Aorta (tissue), 5 donors: ENCODE data around the gene FBXO7. TPM values are rescaled to one million over a fixed set of nuclear protein-coding genes. Genes with fewer than 3 reads are reported as not detected.
"Not testable (repeated sequence)": the region's sequence is repeated elsewhere in the genome, so short reads cannot be mapped to it uniquely, and the experiment has no call there.

ENCODE experiments used
- ATAC-seq: fragments of 200-7000 bp; cut with Tn5 transposase; one replicate; pipeline ENCODE4 v1.9.1; 2022; ENCODE audit warnings: moderate library complexity; ENCODE audit not compliant: low FRiP score
- DNase-seq, 2 donors: peaks; one replicate each; pipeline ENCODE4 v3.0.0-alpha.2; 2020
- H3K27ac ChIP-seq, 2 donors: one replicate each; pipeline ENCODE4 v1.5.1; 2013; ENCODE audit warnings: low read length in 2 of 2, mild to moderate bottlenecking in 2 of 2, moderate library complexity in 2 of 2, control low read depth in 1 of 2, inconsistent platforms in 1 of 2, low read depth in 1 of 2
- H3K27me3 ChIP-seq, 2 donors: one replicate each; pipeline ENCODE4 v1.6.1; 2013; ENCODE audit warnings: control low read depth in 1 of 2, low read length in 1 of 2, mild to moderate bottlenecking in 1 of 2, moderate library complexity in 1 of 2; ENCODE audit not compliant: insufficient read depth in 2 of 2, control insufficient read depth in 1 of 2
- H3K36me3 ChIP-seq, 2 donors: one replicate each; pipeline ENCODE4 v1.6.1; 2013; ENCODE audit warnings: control low read depth in 1 of 2, low read length in 1 of 2, mild to moderate bottlenecking in 1 of 2; ENCODE audit not compliant: insufficient read depth in 2 of 2, control insufficient read depth in 1 of 2
- H3K4me1 ChIP-seq, 2 donors: one replicate each; pipeline ENCODE4 v1.6.1; 2013; ENCODE audit warnings: low read length in 2 of 2, control low read depth in 1 of 2, mild to moderate bottlenecking in 1 of 2, moderate library complexity in 1 of 2; ENCODE audit not compliant: insufficient read depth in 2 of 2, control insufficient read depth in 1 of 2
- H3K4me3 ChIP-seq, 2 donors: one replicate each; pipeline ENCODE4 v1.5.1; 2013; ENCODE audit warnings: low read length in 2 of 2, control low read depth in 1 of 2, mild to moderate bottlenecking in 1 of 2
- H3K9me3 ChIP-seq: one replicate; pipeline ENCODE4 v1.6.1; 2013; ENCODE audit warnings: mild to moderate bottlenecking, low read length; ENCODE audit not compliant: control insufficient read depth
- WGBS, 2 donors: extraction: QIAGEN DNeasy Blood & Tissue Kit; methylation state at CpG; one replicate each; pipeline ENCODE4 v1.1.7; 2013; 5-methylcytosine and 5-hydroxymethylcytosine counted together
- intact Hi-C, 2 donors: fragments of 100-400 bp; cut with DNase I; formaldehyde crosslinking; loops; one replicate each; pipeline versions ENCODE4 v1.14.2 to v1.15.0; 2022
- polyA plus RNA-seq, 2 donors: library from polyadenylated mRNA; stranded (reverse); fragments of 200-250 nt; gene quantifications; one replicate each; pipeline ENCODE4 v1.2.3, GENCODE V29; 2013
- total RNA-seq, 2 donors: library from RNA; stranded (reverse); fragmentation: NEBNext Ultra II Directional; extraction: Animal tissue kit (Norgen Biotek cat#: 25700); gene quantifications; one replicate each; pipeline ENCODE4 v1.2.1, GENCODE V29; 2021
- donor health status: healthy with polysubstance abuse.
- donor health status: Bipolar disorder and iron deficiency.
- donor health status: DM: no; HTN: no; CAD: no.
- donor health status: DM: no; HTN: no; CAD: no.
- donor health status: DM: yes; HTN: yes; CAD: no.

Gene FBXO7
- total and polyA plus RNA-seq, 4 donors: 64.4 to 76.6 (median 72.5) TPM

DNA sequence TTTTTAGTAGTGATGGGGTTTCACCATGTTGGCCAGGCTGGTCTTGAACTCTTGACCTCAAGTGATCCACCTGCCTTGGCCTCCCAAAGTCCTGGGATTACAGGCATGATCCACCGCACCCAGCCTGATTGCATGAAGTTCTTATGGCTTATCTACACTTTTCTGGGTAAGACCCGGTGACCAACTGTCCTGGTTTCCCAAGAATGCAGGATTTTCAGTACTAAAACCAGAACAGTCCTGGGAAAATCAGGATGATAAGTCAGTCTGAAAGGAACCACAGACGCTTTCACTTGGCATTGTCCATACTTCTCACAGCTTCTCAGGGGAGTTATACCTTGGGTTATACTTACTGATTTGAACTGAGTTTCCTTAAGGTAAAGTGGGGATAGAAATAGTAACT lies 8.9 kb upstream of the FBXO7 start:
- intact Hi-C loops: no loop called here
- WGBS, 2 donors: 57 to 66% methylated on average over 3 of the region's 3 CpGs
- Histone ChIP-seq H3K4me1 (no peaks in the 10 kb centered on the region), H3K27ac (no peak overlapping the region), H3K27me3 (no peaks in the 10 kb centered on the region), H3K9me3 (no peaks in the 10 kb centered on the region), H3K4me3 (no peak overlapping the region), H3K36me3 (no peaks in the 10 kb centered on the region)
- no peak for ATAC-seq
- no peak for DNase-seq

DNA sequence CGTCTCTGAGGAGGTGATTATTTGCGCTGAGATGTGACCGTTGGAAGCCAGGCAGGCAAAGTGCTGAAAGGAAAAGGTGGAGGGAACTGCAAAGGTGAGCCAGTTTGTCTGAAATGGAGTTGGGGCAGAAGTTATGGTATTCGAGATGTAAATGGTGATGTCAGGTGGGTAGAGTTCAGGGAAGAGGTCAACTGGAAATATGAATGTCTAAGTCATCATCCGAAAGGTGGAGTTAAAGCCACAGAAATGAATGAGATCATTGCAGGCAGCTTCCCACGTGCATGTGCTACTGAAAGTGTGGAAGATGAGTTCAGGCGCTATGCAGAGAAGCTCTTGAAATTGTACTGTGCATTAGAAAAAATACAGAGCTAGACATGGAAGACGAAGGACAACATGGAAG lies 8.1 kb upstream of the FBXO7 start:
- 78 to 81% methylated on average over 8 of the region's 8 CpGs for WGBS, 2 donors
- ATAC-seq (no peak), DNase-seq (no peak)
- intact Hi-C loops: no loop called here
- Histone ChIP-seq H3K4me1 (no peaks in the 10 kb centered on the region), H3K4me3 (no peak overlapping the region), H3K27me3 (no peaks in the 10 kb centered on the region), H3K27ac (no peak overlapping the region), H3K9me3 (no peaks in the 10 kb centered on the region), H3K36me3 (no peaks in the 10 kb centered on the region)

DNA sequence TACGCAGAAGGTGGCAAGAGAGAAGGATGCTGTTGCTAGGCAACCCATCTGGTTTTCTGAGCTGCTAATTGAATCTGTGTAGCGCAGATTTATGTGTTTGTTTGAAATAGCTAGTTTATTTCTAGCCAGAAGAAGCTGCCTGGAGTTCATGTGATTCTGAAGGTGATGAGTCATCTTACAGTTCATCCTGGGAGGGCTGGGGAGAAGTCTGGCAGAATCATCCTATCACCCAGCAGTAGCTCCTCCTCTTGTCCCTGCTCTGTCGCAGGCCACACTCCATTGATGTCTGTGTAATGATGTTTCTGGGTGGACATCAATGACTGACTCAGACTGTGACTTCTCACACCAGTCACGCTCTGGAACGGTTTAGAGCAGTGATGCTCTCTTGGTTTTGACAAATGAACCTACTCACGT lies 4.8 kb upstream of the FBXO7 start:
- no peaks in the 10 kb centered on the region for H3K4me1 ChIP-seq
- H3K9me3 ChIP-seq: no peaks in the 10 kb centered on the region
- no peak overlapping the region for H3K4me3 ChIP-seq
- no peaks in the 10 kb centered on the region for H3K27me3 ChIP-seq
- no peak overlapping the region for H3K27ac ChIP-seq
- H3K36me3 ChIP-seq: no peaks in the 10 kb centered on the region
- intact Hi-C loops: loop anchor here (5.0 to 10.0 kb wide), 2 partner anchors 493 to 495 kb away; no protein-coding TSS in a partner anchor
- ATAC-seq: no peak
- WGBS, 2 donors: 8 to 25% methylated on average over 6 of the region's 6 CpGs
- DNase-seq: no peak

DNA sequence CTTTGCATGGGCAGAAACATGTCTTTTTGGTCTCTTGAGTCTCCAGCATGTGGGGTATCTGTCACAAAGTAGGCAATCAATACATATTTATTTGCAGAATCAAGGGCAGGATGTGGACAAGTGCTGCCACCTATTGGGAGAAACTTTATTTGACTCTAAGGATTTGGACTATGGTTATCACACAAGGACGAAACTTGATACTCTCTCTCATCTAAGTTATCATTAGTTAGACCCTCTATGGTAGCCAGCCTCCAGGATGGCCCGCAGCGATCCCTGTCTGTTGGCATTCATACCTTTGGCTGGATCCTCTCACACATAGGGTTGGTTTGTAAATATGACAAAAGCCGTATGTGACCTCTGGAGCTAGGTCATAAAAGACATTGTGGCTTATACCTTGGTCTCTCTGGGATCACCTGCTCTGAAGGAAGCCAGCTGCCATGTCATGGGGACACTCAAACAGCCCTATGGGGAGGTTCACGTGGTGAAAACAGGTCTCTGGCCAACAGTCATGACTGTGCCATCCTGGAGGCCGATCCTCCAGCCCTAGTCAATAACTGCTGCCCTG lies 1.1 kb upstream of the FBXO7 start:
- DNase-seq (no peak), ATAC-seq (peak; percentile 40)
- H3K4me1 ChIP-seq: no peaks in the 10 kb centered on the region
- intact Hi-C loops: loop anchor here (5.0 to 10.0 kb wide), 2 partner anchors 496 to 499 kb away; no protein-coding TSS in a partner anchor
- H3K36me3 ChIP-seq: no peaks in the 10 kb centered on the region
- H3K27ac ChIP-seq: peak overlapping the region in 1 of 2 donors; percentile 66
- no peak overlapping the region for H3K4me3 ChIP-seq
- H3K27me3 ChIP-seq: no peaks in the 10 kb centered on the region
- H3K9me3 ChIP-seq: no peaks in the 10 kb centered on the region
- 36 to 44% methylated on average over 6 of the region's 6 CpGs for WGBS, 2 donors

DNA sequence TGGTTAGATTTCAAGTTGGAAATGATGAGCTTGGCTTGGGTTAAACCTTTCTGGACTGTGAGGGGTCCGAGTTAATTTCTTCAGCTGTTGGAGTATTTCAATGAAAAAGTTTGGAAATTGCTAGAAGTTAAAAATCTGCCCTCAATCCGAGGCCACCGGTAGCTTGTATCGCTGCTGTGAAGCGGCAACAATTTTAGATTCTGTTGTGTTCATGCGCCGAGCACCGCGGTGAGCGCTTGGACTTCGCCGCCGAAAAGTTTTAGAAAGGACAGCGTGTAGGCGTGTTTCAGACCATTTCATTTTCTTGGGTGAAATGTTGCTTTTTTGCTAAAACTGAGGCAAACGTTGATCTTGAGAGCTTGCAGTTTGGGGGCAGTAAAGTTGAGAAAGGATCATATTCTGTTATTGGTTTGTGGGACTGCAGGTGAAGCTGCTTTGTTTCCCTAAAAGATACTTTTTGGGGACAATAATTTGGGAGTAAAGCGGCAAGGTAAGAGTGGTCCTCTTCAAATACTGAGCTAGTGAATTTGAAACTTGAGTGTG lies 928 bp downstream of the FBXO7 start:
- no peaks in the 10 kb centered on the region for H3K36me3 ChIP-seq
- ATAC-seq (peak; percentile 61), DNase-seq (peak; percentile 56 to 76)
- intact Hi-C loops: loop anchor here in 1 of 2 donors (2.0 to 10.0 kb wide), 2 partner anchors 63 to 501 kb away; partner anchors contain the start of gene RTCB
- H3K4me1 ChIP-seq: no peaks in the 10 kb centered on the region
- H3K4me3 ChIP-seq: peak overlapping the region; percentile 54 to 94
- H3K27ac ChIP-seq: peak overlapping the region; percentile 49 to 98
- WGBS, 2 donors: 1% methylated on average over 17 of the region's 17 CpGs
- H3K9me3 ChIP-seq: no peaks in the 10 kb centered on the region
- H3K27me3 ChIP-seq: no peaks in the 10 kb centered on the region

DNA sequence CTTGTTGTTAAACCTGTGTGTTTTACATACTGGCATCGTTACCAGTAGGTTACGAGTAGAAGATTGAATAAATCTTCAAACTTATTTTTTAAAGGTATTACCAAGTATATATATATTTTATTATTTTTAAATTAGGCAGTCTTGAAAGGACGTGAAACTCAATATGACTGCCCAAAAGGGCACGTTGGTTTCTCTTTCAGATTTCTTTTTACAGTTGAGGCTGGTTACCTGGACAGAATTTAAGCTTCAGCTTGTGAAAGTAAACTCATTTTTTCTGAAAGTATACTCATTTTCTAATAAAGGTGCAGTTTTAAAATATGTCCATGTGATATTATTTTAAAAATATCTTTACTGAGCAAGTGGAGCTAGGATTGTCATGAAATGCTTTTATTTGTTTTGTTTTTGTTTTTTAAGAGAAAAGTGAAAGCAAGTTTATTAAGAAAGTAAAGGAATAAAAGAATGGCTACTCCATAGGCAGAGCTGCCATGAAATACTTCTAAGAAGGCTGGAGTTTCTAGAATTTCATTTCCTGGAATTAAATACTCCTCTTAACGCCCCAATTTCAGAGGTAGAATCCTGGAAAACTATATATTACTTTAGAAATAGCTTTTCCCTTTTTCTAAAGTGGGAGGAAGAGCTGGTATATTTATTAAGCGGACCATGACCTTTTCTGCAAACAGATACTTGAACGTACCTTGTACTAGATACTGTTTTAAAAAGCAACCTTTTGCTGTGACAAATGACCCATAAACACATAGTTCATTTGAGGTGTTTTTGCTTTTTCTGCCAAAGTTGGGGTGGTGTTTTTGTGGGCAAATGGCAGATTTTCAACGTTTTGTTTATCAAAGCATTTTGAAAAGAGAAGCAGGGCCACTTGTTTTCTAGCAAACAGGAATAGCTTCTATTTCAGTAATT lies 1.9 kb downstream of the FBXO7 start:
- DNase-seq: no peak
- H3K9me3 ChIP-seq: no peaks in the 10 kb centered on the region
- intact Hi-C loops: loop anchor here in 1 of 2 donors (10.0 kb wide), 1 partner anchor 502 kb away; no protein-coding TSS in a partner anchor
- no peaks in the 10 kb centered on the region for H3K4me1 ChIP-seq
- H3K27me3 ChIP-seq: no peaks in the 10 kb centered on the region
- no peak overlapping the region for H3K27ac ChIP-seq
- no peaks in the 10 kb centered on the region for H3K36me3 ChIP-seq
- peak overlapping the region in 1 of 2 donors; percentile 29 for H3K4me3 ChIP-seq
- ATAC-seq: no peak
- 44 to 45% methylated on average over 8 of the region's 8 CpGs for WGBS, 2 donors

DNA sequence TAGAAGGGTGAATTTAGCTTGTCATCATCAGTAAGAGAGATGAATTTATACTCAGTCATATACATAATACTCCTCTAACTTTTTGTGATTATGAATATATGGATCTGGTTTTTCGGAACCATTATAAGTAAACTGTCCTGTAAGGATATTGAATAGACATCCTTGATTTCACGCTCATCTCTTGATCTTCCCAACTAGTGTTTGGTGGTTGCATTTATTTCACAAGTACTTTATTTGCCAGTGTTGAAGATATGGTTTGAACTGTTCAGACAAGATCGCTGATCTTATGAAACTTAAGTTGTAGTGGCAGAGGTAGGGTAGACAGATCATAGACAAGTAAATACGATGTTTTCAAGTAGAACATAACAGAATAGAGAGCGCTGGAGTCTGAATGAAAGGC lies 3.0 kb downstream of the FBXO7 start:
- no peaks in the 10 kb centered on the region for H3K36me3 ChIP-seq
- intact Hi-C loops: loop anchor here in 1 of 2 donors (10.0 kb wide), 1 partner anchor 503 kb away; no protein-coding TSS in a partner anchor
- no peaks in the 10 kb centered on the region for H3K4me1 ChIP-seq
- ATAC-seq: no peak
- no peaks in the 10 kb centered on the region for H3K27me3 ChIP-seq
- DNase-seq: no peak
- H3K4me3 ChIP-seq: no peak overlapping the region
- H3K9me3 ChIP-seq: no peaks in the 10 kb centered on the region
- no peak overlapping the region for H3K27ac ChIP-seq
- 96 to 97% methylated on average over 5 of the region's 5 CpGs for WGBS, 2 donors

DNA sequence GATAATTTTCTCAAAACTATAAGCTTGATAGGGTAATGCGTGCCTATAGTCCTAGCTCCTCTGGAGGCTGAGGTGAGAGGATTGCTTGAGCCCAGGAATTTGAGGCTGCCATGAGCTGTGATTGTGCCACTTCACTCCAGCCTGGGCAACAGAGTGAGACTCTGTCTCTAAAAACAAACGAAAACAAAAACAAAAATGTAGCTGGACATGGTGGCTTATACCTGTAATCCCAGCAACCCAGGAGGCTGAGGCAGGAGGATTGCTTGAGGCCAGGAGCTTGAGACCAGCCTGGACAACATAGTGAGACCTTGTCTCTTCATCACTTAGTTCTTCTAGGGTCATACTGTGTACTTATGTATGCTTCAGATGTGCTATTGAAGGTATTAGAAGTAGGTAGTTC lies 3.9 kb downstream of the FBXO7 start:
- not testable (repeated sequence) for ATAC-seq, DNase-seq, H3K9me3 ChIP-seq, H3K4me3 ChIP-seq, H3K36me3 ChIP-seq, H3K4me1 ChIP-seq, H3K27ac ChIP-seq, H3K27me3 ChIP-seq
- WGBS, 2 donors: 93 to 97% methylated on average over 2 of the region's 2 CpGs
- intact Hi-C loops: loop anchor here in 1 of 2 donors (10.0 kb wide), 1 partner anchor 504 kb away; no protein-coding TSS in a partner anchor
